GM18508 (cell line): ENCODE measurements around the gene IFT25.

Source experiments
- ATAC-seq: cut with Tn5 transposase; IDR thresholded peaks from one replicate; pipeline ENCODE4 v1.9.1; 2021; ENCODE audit warnings: moderate number of reproducible peaks; ENCODE audit not compliant: insufficient read depth, unreplicated experiment

The IFT25 gene

GRCh38 chr1:53934170-53934765 is 11.2 kb downstream of the IFT25 start:
- ATAC-seq = no peak

- no peak for ATAC-seq
Measured at GRCh38 chr1:53931523-53931922, 14.0 kb downstream of the IFT25 start.

GRCh38 chr1:53930932-53931331 is 14.6 kb downstream of the IFT25 start:
- ATAC-seq = no peak

GRCh38 chr1:53929246-53929960 is 16.1 kb downstream of the IFT25 start:
- no peak for ATAC-seq

GRCh38 chr1:53927376-53927881 is 18.1 kb downstream of the IFT25 start:
- ATAC-seq = no peak

- ATAC-seq = no peak
Measured at GRCh38 chr1:53919675-53920066, 25.8 kb downstream of the IFT25 start.

GRCh38 chr1:53918343-53918742 is 27.2 kb downstream of the IFT25 start:
- ATAC-seq = no peak

- no peak for ATAC-seq
Measured at GRCh38 chr1:53913352-53914033, 32.0 kb downstream of the IFT25 start.

- ATAC-seq = no peak
Measured at GRCh38 chr1:53911442-53911841, 34.1 kb downstream of the IFT25 start.

GRCh38 chr1:53909946-53910345 is 35.6 kb downstream of the IFT25 start:
- ATAC-seq = no peak

GRCh38 chr1:53906121-53906520 is 39.4 kb downstream of the IFT25 start:
- ATAC-seq = no peak

- ATAC-seq = no peak
Measured at GRCh38 chr1:53905509-53905908, 40.0 kb downstream of the IFT25 start.

GRCh38 chr1:53902235-53903138 is 43.0 kb downstream of the IFT25 start:
- no peak for ATAC-seq

- no peak for ATAC-seq
Measured at GRCh38 chr1:53899708-53900107, 45.8 kb downstream of the IFT25 start.

- no peak for ATAC-seq
Measured at GRCh38 chr1:53899206-53899628, 46.3 kb downstream of the IFT25 start.

GRCh38 chr1:53896635-53897229 is 48.8 kb downstream of the IFT25 start:
- no peak for ATAC-seq

- no peak for ATAC-seq
Measured at GRCh38 chr1:53895421-53895820, 50.1 kb downstream of the IFT25 start.

- ATAC-seq = no peak
Measured at GRCh38 chr1:53894644-53895043, 50.9 kb downstream of the IFT25 start.

GRCh38 chr1:53893999-53894636 is 51.4 kb downstream of the IFT25 start, which contains the start of gene DIO1:
Gene DIO1 (plus strand): TSS chr1:53894187. CDS start chr1:53894211, 24 bp downstream.
- ATAC-seq = no peak
